Fibroblast of villous mesenchyme (primary cell): Measurements from ENCODE around the gene NUP54. TPM values are rescaled to one million over a fixed set of nuclear protein-coding genes. Genes with fewer than 3 reads are reported as not detected.
A peak's percentile ranks its signal among the peaks of the same experiment; 100 is the strongest.

ENCODE experiments used
- DNase-seq: peaks from one replicate; pipeline ENCODE4 v3.0.0-alpha.2; 2010; ENCODE audit warnings: low read depth
- H3K4me3 ChIP-seq: 2 replicates; pipeline ENCODE4 v1.5.1; 2011; ENCODE audit warnings: low read depth, mild to moderate bottlenecking, low read length
- CTCF ChIP-seq: IDR thresholded peaks from 2 replicates; pipeline ENCODE4 v1.5.1; 2012; ENCODE audit warnings: low read depth, mild to moderate bottlenecking, low read length; ENCODE audit not compliant: insufficient read depth
- total RNA-seq: library from RNA; depleted of rRNA; stranded (reverse); fragments of >200 nt; gene quantifications from 2 replicates; pipeline ENCODE4 v1.2.3, GENCODE V29; 2012

The NUP54 gene
- total RNA-seq, 1 donor, result 67.4 TPM

- no peak for TF ChIP-seq CTCF
- DNase-seq, result no peak
- H3K4me3 ChIP-seq, result no peak overlapping the region
Observed at GRCh38 chr4:76078033-76078613, 70.1 kb downstream of the NUP54 start.

- no peak for DNase-seq
- H3K4me3 ChIP-seq, result no peak overlapping the region
- no peak for TF ChIP-seq CTCF
Observed at GRCh38 chr4:76074993-76075600, 73.1 kb downstream of the NUP54 start.

GRCh38 chr4:76074468-76074867, 73.7 kb downstream of the NUP54 start, which contains the start of gene ART3:
Gene ART3, plus strand, starts transcription at chr4:76074709. Its CDS starts 1,181 bp downstream, at chr4:76075890.
- no peak for TF ChIP-seq CTCF
- DNase-seq, result no peak
- H3K4me3 ChIP-seq, result no peak within 1 kb of the TSS

GRCh38 chr4:76072760-76073159, 75.4 kb downstream of the NUP54 start:
- TF ChIP-seq CTCF, result no peak
- DNase-seq, result no peak
- H3K4me3 ChIP-seq, result no peak overlapping the region

- TF ChIP-seq CTCF, result peak; percentile 85
- H3K4me3 ChIP-seq, result no peak overlapping the region
- DNase-seq, result peak; percentile 79
Observed at GRCh38 chr4:76067652-76068286, 80.4 kb downstream of the NUP54 start.

- DNase-seq, result no peak
- TF ChIP-seq CTCF, result no peak
- H3K4me3 ChIP-seq, result no peak overlapping the region
Observed at GRCh38 chr4:76066546-76066945, 81.7 kb downstream of the NUP54 start.

Other genes starting within 250 kb of the NUP54 start
- under 0.01 TPM in 1 of 2 replicates, not detected in the other for gene PPEF2, start 245.9 kb downstream of the NUP54 start, total RNA-seq
- gene NAAA, start 207.4 kb downstream of the NUP54 start, total RNA-seq, result 23.5 and 54.8 TPM in 2 replicates
- 40.9 and 45.8 TPM in 2 replicates for gene SDAD1, start 157.5 kb downstream of the NUP54 start, total RNA-seq
- not detected in 2 replicates for gene CXCL9, start 140.9 kb downstream of the NUP54 start, total RNA-seq
- gene CXCL10, start 124.9 kb downstream of the NUP54 start, total RNA-seq, result under 0.01 and 0.86 TPM in 2 replicates
- not detected in 2 replicates for gene CXCL11, start 112.3 kb downstream of the NUP54 start, total RNA-seq
- not detected in 2 replicates for gene ART3, start 73.7 kb downstream of the NUP54 start, total RNA-seq
- 144 and 181 TPM in 2 replicates for gene SCARB2, start 65.4 kb upstream of the NUP54 start, total RNA-seq
- 0.32 and 0.86 TPM in 2 replicates for gene FAM47E, start 103.3 kb upstream of the NUP54 start, total RNA-seq
- gene STBD1, start 158.3 kb upstream of the NUP54 start, total RNA-seq, result 5.8 and 6.9 TPM in 2 replicates